HCT116 (cell line): ENCODE data around the gene DMD. TPM values are rescaled to one million over a fixed set of nuclear protein-coding genes. Genes with fewer than 3 reads are reported as not detected.

ENCODE experiments used
- ATAC-seq: fragments of 200-7000 bp; cut with Tn5 transposase; 2 replicates; pipeline ENCODE4 v1.9.1; 2020; ENCODE audit warnings: mild to moderate bottlenecking, moderate library complexity
- BruUV-seq: library from RNA; stranded (reverse); fragments of 400-500 nt; replicated peaks from 2 replicates; lab custom pipeline; 2021; lab: Mats Ljungman, UMichigan
- CTCF ChIA-PET: fragments of 300-600 bp; sonication (Branson Sonifier 250); formaldehyde crosslinking; loops from one replicate; lab custom pipeline; 2021; ENCODE audit warnings: antibody characterized with exemption; lab: Charles Lee
- POLR2A ChIA-PET: fragments of 300-600, 350-600 bp; sonication (Branson Sonifier 250); formaldehyde crosslinking; loops from one replicate; lab custom pipeline; 2021; ENCODE audit warnings: antibody characterized with exemption; lab: Charles Lee
- RAD21 ChIA-PET, 2 experiments: fragments of 300-600 bp; sonication (Branson Sonifier 250); formaldehyde crosslinking; loops; one replicate each; lab custom pipeline; 2023; ENCODE audit warnings: low total read pairs in 2 of 2; ENCODE audit not compliant: uncharacterized antibody in 2 of 2, unreplicated experiment in 2 of 2, low non-redundant PET in 1 of 2; lab: Charles Lee
- DNase-seq: peaks from one replicate; pipeline ENCODE4 v3.0.0-alpha.2; 2010; ENCODE audit warnings: low read depth, low spot score
- H2AFZ ChIP-seq: fragments of 200-600 bp; shearing (Covaris generic), sonication (generic); 2 replicates; pipeline ENCODE4 v1.6.1; 2017; ENCODE audit warnings: low read depth, mixed run types, mixed read lengths, antibody characterized with exemption, low read length; ENCODE audit not compliant: poor library complexity, severe bottlenecking
- H3K27ac ChIP-seq: 2 replicates; pipeline ENCODE4 v1.5.1; 2012; ENCODE audit warnings: low read depth, low read length
- H3K27me3 ChIP-seq: fragments of 200-600 bp; sonication (generic); 2 replicates; pipeline ENCODE4 v1.6.1; 2016; ENCODE audit warnings: mixed run types, low read length, mixed read lengths; ENCODE audit not compliant: insufficient read depth
- H3K36me3 ChIP-seq, 2 experiments: fragments of 200-500 bp in 1 of 2; fragments of 200-600 bp in 1 of 2; sonication (Bioruptor generic) in 1 of 2; sonication (generic) in 1 of 2; 2 replicates each; pipeline versions ENCODE4 v1.5.1 to v1.6.1; 2014 to 2016; ENCODE audit warnings: low read length in 2 of 2, inconsistent platforms in 1 of 2, mixed read lengths in 1 of 2, mixed run types in 1 of 2; ENCODE audit not compliant: insufficient read depth in 2 of 2, control insufficient read depth in 1 of 2
- H3K4me1 ChIP-seq, 2 experiments: fragments of 200-600 bp in 1 of 2; sonication (generic) in 1 of 2; 2 replicates each; pipeline versions ENCODE4 v1.5.1 to v1.6.1; 2012 to 2017; ENCODE audit warnings: low read length in 2 of 2, inconsistent platforms in 1 of 2, mild to moderate bottlenecking in 1 of 2, mixed read lengths in 1 of 2, mixed run types in 1 of 2, moderate library complexity in 1 of 2; ENCODE audit not compliant: insufficient read depth in 2 of 2, control insufficient read depth in 1 of 2
- H3K4me2 ChIP-seq: fragments of 200-600 bp; sonication (generic); 2 replicates; pipeline ENCODE4 v1.6.1; 2017; ENCODE audit warnings: mixed run types, low read length, mixed read lengths
- H3K4me3 ChIP-seq, 2 experiments: fragments of 200-600 bp in 1 of 2; sonication (generic) in 1 of 2; replicated peaks in 1 of 2; 2 replicates each; pipeline ENCODE4 v1.5.1; 2011 to 2016; ENCODE audit warnings: low read length in 2 of 2, control low read depth in 1 of 2, low read depth in 1 of 2, mild to moderate bottlenecking in 1 of 2, mixed read lengths in 1 of 2, mixed run types in 1 of 2
- H3K79me2 ChIP-seq: fragments of 200-600 bp; sonication (generic); 2 replicates; pipeline ENCODE4 v1.6.1; 2017; ENCODE audit warnings: mild to moderate bottlenecking, mixed run types, low read length, moderate library complexity, mixed read lengths; ENCODE audit not compliant: insufficient read depth
- H3K9ac ChIP-seq: fragments of 200-600 bp; sonication (generic); 2 replicates; pipeline ENCODE4 v1.6.1; 2016; ENCODE audit warnings: low read length, mixed read lengths
- H3K9me2 ChIP-seq: fragments of 200-600 bp; sonication (generic), shearing (Covaris generic); 2 replicates; pipeline ENCODE4 v1.6.1; 2017; ENCODE audit warnings: mixed run types, mild to moderate bottlenecking, moderate library complexity; ENCODE audit not compliant: insufficient read depth
- H3K9me3 ChIP-seq, 2 experiments: fragments of 200-500 bp in 1 of 2; fragments of 200-600 bp in 1 of 2; sonication (Bioruptor generic) in 1 of 2; sonication (generic) in 1 of 2; 2 replicates each; pipeline ENCODE4 v1.6.1; 2014 to 2017; ENCODE audit warnings: low read length in 2 of 2, mixed read lengths in 2 of 2, inconsistent platforms in 1 of 2, low read depth in 1 of 2, mild to moderate bottlenecking in 1 of 2, mixed run types in 1 of 2, moderate library complexity in 1 of 2; ENCODE audit not compliant: control insufficient read depth in 1 of 2, insufficient read depth in 1 of 2
- H4K20me1 ChIP-seq: fragments of 200-600 bp; sonication (generic), shearing (Covaris generic); 2 replicates; pipeline ENCODE4 v1.6.1; 2017; ENCODE audit warnings: mixed run types, mild to moderate bottlenecking, moderate library complexity; ENCODE audit not compliant: insufficient read depth
- CBX3 ChIP-seq: IDR thresholded peaks from 2 replicates; pipeline ENCODE4 v1.6.1; 2012; ENCODE audit warnings: low read depth
- CEBPB ChIP-seq: IDR thresholded peaks from 2 replicates; pipeline ENCODE4 v1.6.1; 2012; ENCODE audit warnings: low read depth
- EGR1 ChIP-seq: IDR thresholded peaks from 2 replicates; pipeline ENCODE4 v1.6.1; 2012; ENCODE audit warnings: low read depth
- ELF1 ChIP-seq: IDR thresholded peaks from 2 replicates; pipeline ENCODE4 v1.6.1; 2012; ENCODE audit warnings: low read depth, borderline replicate concordance
- EZH2phosphoT487 ChIP-seq: fragments of 200-600 bp; IDR thresholded peaks from 2 replicates; pipeline ENCODE4 v1.6.1; 2018; ENCODE audit warnings: antibody characterized with exemption, borderline replicate concordance
- POLR2A ChIP-seq: IDR thresholded peaks from 2 replicates; pipeline ENCODE4 v1.7.0; 2011; ENCODE audit warnings: borderline replicate concordance; ENCODE audit not compliant: insufficient read depth, insufficient read length; ENCODE audit errors: extremely low read depth
- SP1 ChIP-seq: IDR thresholded peaks from 2 replicates; pipeline ENCODE4 v1.6.1; 2012; ENCODE audit warnings: low read depth
- ZFX ChIP-seq: fragments of 450-650 bp; IDR thresholded peaks from 2 replicates; pipeline ENCODE4 v1.6.1; 2017
- intact Hi-C: fragments of 100-400 bp; cut with micrococcal nuclease; formaldehyde crosslinking; loops from 2 replicates; pipeline ENCODE4 v1.10.0; 2022
- total RNA-seq: library from RNA; stranded (reverse); gene quantifications from one replicate; pipeline ENCODE4 v1.2.1, GENCODE V29; 2021; ENCODE audit not compliant: unreplicated experiment
- TF ChIP-seq, protein P1 (sequence below): IDR thresholded peaks from 2 replicates; pipeline ENCODE4 v1.6.1; 2012; ENCODE audit warnings: low read depth
- TF ChIP-seq, protein P2 (sequence below): IDR thresholded peaks from 2 replicates; pipeline ENCODE4 v1.6.1; 2012
- TF ChIP-seq, protein P3 (sequence below): IDR thresholded peaks from 2 replicates; pipeline ENCODE4 v1.6.1; 2011; ENCODE audit warnings: mild to moderate bottlenecking, low read length, moderate library complexity; ENCODE audit not compliant: insufficient replicate concordance; ENCODE audit errors: extremely low read depth

Gene DMD
- total RNA-seq, 1 experiment from 2014 or later: 0.05 TPM

DNA sequence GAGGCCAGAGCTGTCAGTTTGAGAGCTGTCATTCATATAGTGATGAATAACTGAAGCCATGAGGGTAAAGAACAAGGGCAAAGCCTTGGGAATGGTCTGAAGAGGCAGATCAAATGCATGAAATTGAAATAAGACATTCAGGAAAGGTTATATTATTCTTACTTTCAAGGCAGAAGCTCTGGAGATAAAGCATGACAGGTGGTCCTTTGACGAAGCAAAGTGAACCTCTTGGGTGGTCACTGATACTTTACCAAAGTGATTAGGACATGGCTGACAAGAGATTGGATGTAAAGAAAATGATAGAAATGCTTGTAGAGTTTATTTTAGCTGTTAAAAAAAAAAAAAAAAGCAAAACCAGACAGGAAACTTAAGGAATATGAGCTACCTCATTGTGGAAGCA, 1505.5 kb downstream of the DMD start (continued):
- TF ChIP-seq, protein P1, sequence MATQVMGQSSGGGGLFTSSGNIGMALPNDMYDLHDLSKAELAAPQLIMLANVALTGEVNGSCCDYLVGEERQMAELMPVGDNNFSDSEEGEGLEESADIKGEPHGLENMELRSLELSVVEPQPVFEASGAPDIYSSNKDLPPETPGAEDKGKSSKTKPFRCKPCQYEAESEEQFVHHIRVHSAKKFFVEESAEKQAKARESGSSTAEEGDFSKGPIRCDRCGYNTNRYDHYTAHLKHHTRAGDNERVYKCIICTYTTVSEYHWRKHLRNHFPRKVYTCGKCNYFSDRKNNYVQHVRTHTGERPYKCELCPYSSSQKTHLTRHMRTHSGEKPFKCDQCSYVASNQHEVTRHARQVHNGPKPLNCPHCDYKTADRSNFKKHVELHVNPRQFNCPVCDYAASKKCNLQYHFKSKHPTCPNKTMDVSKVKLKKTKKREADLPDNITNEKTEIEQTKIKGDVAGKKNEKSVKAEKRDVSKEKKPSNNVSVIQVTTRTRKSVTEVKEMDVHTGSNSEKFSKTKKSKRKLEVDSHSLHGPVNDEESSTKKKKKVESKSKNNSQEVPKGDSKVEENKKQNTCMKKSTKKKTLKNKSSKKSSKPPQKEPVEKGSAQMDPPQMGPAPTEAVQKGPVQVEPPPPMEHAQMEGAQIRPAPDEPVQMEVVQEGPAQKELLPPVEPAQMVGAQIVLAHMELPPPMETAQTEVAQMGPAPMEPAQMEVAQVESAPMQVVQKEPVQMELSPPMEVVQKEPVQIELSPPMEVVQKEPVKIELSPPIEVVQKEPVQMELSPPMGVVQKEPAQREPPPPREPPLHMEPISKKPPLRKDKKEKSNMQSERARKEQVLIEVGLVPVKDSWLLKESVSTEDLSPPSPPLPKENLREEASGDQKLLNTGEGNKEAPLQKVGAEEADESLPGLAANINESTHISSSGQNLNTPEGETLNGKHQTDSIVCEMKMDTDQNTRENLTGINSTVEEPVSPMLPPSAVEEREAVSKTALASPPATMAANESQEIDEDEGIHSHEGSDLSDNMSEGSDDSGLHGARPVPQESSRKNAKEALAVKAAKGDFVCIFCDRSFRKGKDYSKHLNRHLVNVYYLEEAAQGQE: no peak
- TF ChIP-seq SP1 (no peak), CBX3 (no peak), ZFX (no peak)
- TF ChIP-seq, all 23 proteins: peak for 0

DNA sequence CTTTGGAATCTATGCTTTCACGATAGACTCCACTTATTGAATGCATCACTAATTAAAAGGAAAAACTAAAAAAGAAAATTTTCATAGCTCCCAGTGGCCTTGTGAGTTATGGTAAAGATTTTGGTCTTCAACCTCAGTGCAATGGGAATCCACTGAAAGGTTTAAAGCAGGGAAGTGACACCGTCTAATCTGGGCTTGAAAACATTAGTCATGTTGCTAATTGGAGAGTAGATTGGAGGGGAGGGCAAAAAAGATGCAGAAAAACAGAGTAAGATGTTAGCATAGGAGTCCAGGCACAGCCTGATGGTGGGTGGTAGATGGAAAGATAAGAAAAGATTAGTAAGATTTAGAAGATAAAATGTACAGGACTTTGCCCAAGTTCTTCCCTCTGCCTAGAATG, 1506.4 kb downstream of the DMD start:
- RAD21 ChIA-PET: no interaction called here

More for the DNA sequence above, 1506.4 kb downstream of the DMD start:
- ATAC-seq: no peak
- Histone ChIP-seq H3K27me3 (no peaks in the 10 kb centered on the region), H3K9ac (no peak overlapping the region), H3K9me2 (no peaks in the 10 kb centered on the region), H3K79me2 (no peaks in the 10 kb centered on the region), H3K4me1 (no peaks in the 10 kb centered on the region), H3K4me3 (no peak overlapping the region), H2AFZ (no peak overlapping the region), H3K36me3 (no peaks in the 10 kb centered on the region), H4K20me1 (no peaks in the 10 kb centered on the region), H3K4me2 (no peak overlapping the region), H3K9me3 (no peaks in the 10 kb centered on the region), H3K27ac (no peak overlapping the region)
- BruUV-seq: no TSS peak
- ChIA-PET CTCF (no interaction called here), POLR2A (no interaction called here)
- intact Hi-C loops: no loop called here
- DNase-seq: no peak
- TF ChIP-seq POLR2A: no peak
- TF ChIP-seq, protein P2, sequence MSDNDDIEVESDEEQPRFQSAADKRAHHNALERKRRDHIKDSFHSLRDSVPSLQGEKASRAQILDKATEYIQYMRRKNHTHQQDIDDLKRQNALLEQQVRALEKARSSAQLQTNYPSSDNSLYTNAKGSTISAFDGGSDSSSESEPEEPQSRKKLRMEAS: no peak
- no peak for TF ChIP-seq EZH2phosphoT487
- TF ChIP-seq CEBPB: no peak
- TF ChIP-seq, protein P3, sequence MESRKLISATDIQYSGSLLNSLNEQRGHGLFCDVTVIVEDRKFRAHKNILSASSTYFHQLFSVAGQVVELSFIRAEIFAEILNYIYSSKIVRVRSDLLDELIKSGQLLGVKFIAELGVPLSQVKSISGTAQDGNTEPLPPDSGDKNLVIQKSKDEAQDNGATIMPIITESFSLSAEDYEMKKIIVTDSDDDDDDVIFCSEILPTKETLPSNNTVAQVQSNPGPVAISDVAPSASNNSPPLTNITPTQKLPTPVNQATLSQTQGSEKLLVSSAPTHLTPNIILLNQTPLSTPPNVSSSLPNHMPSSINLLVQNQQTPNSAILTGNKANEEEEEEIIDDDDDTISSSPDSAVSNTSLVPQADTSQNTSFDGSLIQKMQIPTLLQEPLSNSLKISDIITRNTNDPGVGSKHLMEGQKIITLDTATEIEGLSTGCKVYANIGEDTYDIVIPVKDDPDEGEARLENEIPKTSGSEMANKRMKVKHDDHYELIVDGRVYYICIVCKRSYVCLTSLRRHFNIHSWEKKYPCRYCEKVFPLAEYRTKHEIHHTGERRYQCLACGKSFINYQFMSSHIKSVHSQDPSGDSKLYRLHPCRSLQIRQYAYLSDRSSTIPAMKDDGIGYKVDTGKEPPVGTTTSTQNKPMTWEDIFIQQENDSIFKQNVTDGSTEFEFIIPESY: no peak
- TF ChIP-seq ELF1: no peak
- no peak for TF ChIP-seq EGR1
